Panc1 (cell line): ENCODE data around the gene PEX5L. TPM values are rescaled to one million over a fixed set of nuclear protein-coding genes. Genes with fewer than 3 reads are reported as not detected.

Experiments
- ATAC-seq: fragments of 200-7000 bp; cut with Tn5 transposase; 2 replicates; pipeline ENCODE4 v1.9.1; 2020; ENCODE audit warnings: mild to moderate bottlenecking, moderate library complexity
- BruUV-seq: library from RNA; stranded (reverse); fragments of 400-500 nt; replicated peaks from 2 replicates; lab custom pipeline; 2021; lab: Mats Ljungman, UMichigan
- CTCF ChIA-PET: fragments of 300-600 bp; sonication (Branson Sonifier 250); formaldehyde crosslinking; loops from one replicate; lab custom pipeline; 2022; ENCODE audit warnings: antibody characterized with exemption; lab: Charles Lee
- POLR2A ChIA-PET: fragments of 300-600 bp; sonication (Branson Sonifier 250); formaldehyde crosslinking; loops from one replicate; lab custom pipeline; 2022; ENCODE audit warnings: antibody characterized with exemption; lab: Charles Lee
- DNase-seq: peaks from one replicate; pipeline ENCODE4 v3.0.0-alpha.2; 2010; ENCODE audit warnings: low read depth, low spot score
- H3K27ac ChIP-seq: 2 replicates; pipeline ENCODE4 v1.5.1; 2011; ENCODE audit warnings: mild to moderate bottlenecking, low read length, inconsistent platforms
- H3K27me3 ChIP-seq: fragments of 200-500 bp; sonication (Bioruptor generic); 2 replicates; pipeline ENCODE4 v1.6.0; 2014; ENCODE audit warnings: low read length, inconsistent platforms; ENCODE audit not compliant: control insufficient read depth, insufficient read depth
- H3K36me3 ChIP-seq: fragments of 200-500 bp; sonication (Bioruptor generic); 2 replicates; pipeline ENCODE4 v1.5.1; 2014; ENCODE audit warnings: inconsistent platforms, mild to moderate bottlenecking, low read length, moderate library complexity; ENCODE audit not compliant: control insufficient read depth, insufficient read depth
- H3K4me1 ChIP-seq: 2 replicates; pipeline ENCODE4 v1.5.1; 2011; ENCODE audit warnings: inconsistent platforms, mild to moderate bottlenecking, low read length, moderate library complexity; ENCODE audit not compliant: control insufficient read depth, insufficient read depth
- H3K4me3 ChIP-seq, 2 experiments: 2 replicates each; pipeline ENCODE4 v1.5.1; 2011 to 2012; ENCODE audit warnings: low read depth in 2 of 2, low read length in 2 of 2, mild to moderate bottlenecking in 2 of 2, inconsistent platforms in 1 of 2, moderate library complexity in 1 of 2
- H3K9me3 ChIP-seq: fragments of 200-500 bp; sonication (Bioruptor generic); 2 replicates; pipeline ENCODE4 v1.5.1; 2014; ENCODE audit warnings: low read depth, mild to moderate bottlenecking, inconsistent platforms, low read length, moderate library complexity; ENCODE audit not compliant: control insufficient read depth, insufficient read depth
- CTCF ChIP-seq: fragments of 450-650 bp; IDR thresholded peaks from 2 replicates; pipeline ENCODE4 v1.5.1; 2017; ENCODE audit warnings: mild to moderate bottlenecking
- POLR2AphosphoS5 ChIP-seq: IDR thresholded peaks from 2 replicates; pipeline ENCODE4 v1.6.1; 2012; ENCODE audit warnings: mild to moderate bottlenecking, low read depth, low read length, moderate library complexity
- REST ChIP-seq, 2 experiments: IDR thresholded peaks; 2 replicates each; pipeline ENCODE4 v1.6.1; 2011 to 2012; ENCODE audit warnings: low read depth in 2 of 2, control low read depth in 1 of 2, low read length in 1 of 2, mild to moderate bottlenecking in 1 of 2, moderate library complexity in 1 of 2; ENCODE audit not compliant: insufficient read depth in 1 of 2
- SIN3A ChIP-seq: IDR thresholded peaks from 2 replicates; pipeline ENCODE4 v1.6.1; 2012; ENCODE audit warnings: low read depth, mild to moderate bottlenecking, low read length, moderate library complexity, borderline replicate concordance; ENCODE audit not compliant: insufficient read depth
- TCF7L2 ChIP-seq: IDR thresholded peaks from 2 replicates; pipeline ENCODE4 v1.6.1; 2011; ENCODE audit warnings: mild to moderate bottlenecking, low read depth, low read length, inconsistent platforms
- in situ Hi-C: cut with HindIII; loops from 2 replicates; pipeline ENCODE4 v1.10.0; 2016; ENCODE audit warnings: low sequenced_read_pairs, low pct_unique_long_range_greater_than_20kb
- intact Hi-C: fragments of 100-400 bp; cut with micrococcal nuclease; formaldehyde crosslinking; loops from one replicate; pipeline ENCODE4 v1.10.0; 2022; ENCODE audit not compliant: unreplicated experiment
- total RNA-seq: library from RNA; stranded (reverse); gene quantifications from one replicate; pipeline ENCODE4 v1.2.1, GENCODE V29; 2021; ENCODE audit not compliant: unreplicated experiment

PEX5L gene
- total RNA-seq, 1 experiment from 2014 or later: 0.23 TPM

DNA sequence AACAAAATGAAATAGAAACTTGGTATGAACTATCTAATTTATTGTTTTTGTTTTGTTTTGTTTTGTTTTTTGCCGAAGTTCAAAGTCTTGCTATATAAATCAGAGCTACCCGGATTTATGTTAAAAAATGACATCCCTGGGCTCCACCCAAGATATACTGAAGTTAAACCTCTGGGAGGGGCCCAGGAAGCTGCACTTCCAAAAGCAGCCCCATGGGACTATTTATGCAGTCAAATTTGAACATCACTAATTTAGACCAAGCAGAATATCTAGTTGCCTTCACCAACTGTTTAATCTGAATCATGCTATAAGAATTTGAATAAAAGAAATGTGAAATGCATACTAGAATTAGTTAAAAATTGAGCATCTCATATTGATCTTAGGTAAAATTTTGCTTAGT is 32.2 kb downstream of the PEX5L start:
- no peak for DNase-seq
- ATAC-seq: no peak
- POLR2A ChIA-PET: no interaction called here
- in situ Hi-C loops (no loop called here), intact Hi-C loops (no loop called here)
- TF ChIP-seq POLR2AphosphoS5 (no peak), TCF7L2 (no peak), CTCF (no peak), REST (IDR thresholded peaks at IDR 0.05; ENCODE audit: insufficient read depth in 1 of 2, low read depth in 2 of 2, low read length in 1 of 2) (no peak), SIN3A (no peak)
- no peaks in the 10 kb centered on the region for H3K27me3 ChIP-seq
- 0 out of 2 replicates have a peak, but pooled peaks cover 9% of the 10 kb centered on the region for H3K9me3 ChIP-seq
- no peaks in the 10 kb centered on the region for H3K4me1 ChIP-seq
- no peak overlapping the region for H3K4me3 ChIP-seq
- no TSS peak for BruUV-seq
- CTCF ChIA-PET: interaction anchor here (0.7 kb wide), 1 partner anchor 355 kb away, joined by 7 read pairs; no protein-coding TSS in a partner anchor
- H3K36me3 ChIP-seq: no peaks in the 10 kb centered on the region
- H3K27ac ChIP-seq: no peak overlapping the region

DNA sequence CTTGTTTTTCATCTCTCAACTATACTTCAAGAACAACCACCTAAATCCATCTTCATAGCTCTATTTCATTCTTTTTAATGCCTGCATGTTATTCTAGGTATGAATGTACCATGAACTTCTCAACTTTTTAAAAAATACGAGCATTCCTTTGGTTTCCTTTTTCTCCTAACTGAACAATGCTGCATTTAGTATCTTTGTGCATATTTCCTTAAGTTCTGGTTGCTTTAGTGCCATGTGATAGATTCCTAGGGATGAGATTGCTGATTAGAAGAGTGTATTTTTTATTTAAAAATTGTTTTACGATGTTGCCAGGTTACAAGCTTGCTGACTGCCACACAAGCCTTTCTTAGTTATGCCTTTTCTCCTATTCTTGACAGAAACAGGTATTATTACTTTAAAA is 34.7 kb downstream of the PEX5L start:
- no peak overlapping the region for H3K4me3 ChIP-seq
- in situ Hi-C loops (no loop called here), intact Hi-C loops (no loop called here)
- no TSS peak for BruUV-seq
- ATAC-seq: no peak
- POLR2A ChIA-PET: interaction anchor here (0.6 kb wide), 1 partner anchor 234 kb away, joined by 6 read pairs; no protein-coding TSS in a partner anchor
- H3K9me3 ChIP-seq: 0 out of 2 replicates have a peak, but pooled peaks cover 4% of the 10 kb centered on the region
- H3K27ac ChIP-seq: no peak overlapping the region
- TF ChIP-seq POLR2AphosphoS5 (no peak), CTCF (no peak), SIN3A (no peak), REST (IDR thresholded peaks at IDR 0.05; ENCODE audit: insufficient read depth in 1 of 2, low read depth in 2 of 2, low read length in 1 of 2) (no peak), TCF7L2 (no peak)
- DNase-seq: no peak
- no peaks in the 10 kb centered on the region for H3K4me1 ChIP-seq
- CTCF ChIA-PET: no interaction called here
- H3K36me3 ChIP-seq: no peaks in the 10 kb centered on the region
- no peaks in the 10 kb centered on the region for H3K27me3 ChIP-seq
